GM12865 (cell line): ENCODE data around the gene C4orf50.

Source experiments
- DNase-seq: peaks from one replicate; pipeline ENCODE4 v3.0.0; 2010; ENCODE audit warnings: low read depth
- H3K4me3 ChIP-seq: 2 replicates; pipeline ENCODE4 v1.5.1; 2011; ENCODE audit warnings: mild to moderate bottlenecking, low read depth, low read length, control low read depth
- CTCF ChIP-seq: IDR thresholded peaks from 2 replicates; pipeline ENCODE4 v1.5.1; 2011; ENCODE audit warnings: low read length, control low read depth, low read depth, inconsistent platforms; ENCODE audit not compliant: insufficient read depth; ENCODE audit errors: missing control alignments

C4orf50 gene

GRCh38 chr4:6050551-6050950, 32.3 kb upstream of the C4orf50 start:
- DNase-seq = no peak
- no peak for TF ChIP-seq CTCF
- no peak overlapping the region for H3K4me3 ChIP-seq

- no peak for TF ChIP-seq CTCF
- no peak for DNase-seq
- H3K4me3 ChIP-seq = no peak overlapping the region
These were observed 31.8 kb upstream of the C4orf50 start for GRCh38 chr4:6049985-6050384.

- no peak for DNase-seq
- no peak overlapping the region for H3K4me3 ChIP-seq
- TF ChIP-seq CTCF = no peak
These were observed 31.0 kb upstream of the C4orf50 start for GRCh38 chr4:6049278-6049677.

GRCh38 chr4:6048537-6048936, 30.3 kb upstream of the C4orf50 start:
- no peak for DNase-seq
- no peak for TF ChIP-seq CTCF
- H3K4me3 ChIP-seq = no peak overlapping the region

GRCh38 chr4:6047130-6047673, 29.0 kb upstream of the C4orf50 start:
- TF ChIP-seq CTCF = no peak
- no peak for DNase-seq
- H3K4me3 ChIP-seq = no peak overlapping the region

- no peak overlapping the region for H3K4me3 ChIP-seq
- no peak for DNase-seq
- TF ChIP-seq CTCF = no peak
These were observed 28.4 kb upstream of the C4orf50 start for GRCh38 chr4:6046526-6047129.

- no peak overlapping the region for H3K4me3 ChIP-seq
- peak; percentile 3 for TF ChIP-seq CTCF
- DNase-seq = no peak
These were observed 26.6 kb upstream of the C4orf50 start for GRCh38 chr4:6044805-6045204.
